Smooth muscle cell (in vitro differentiated cells): Measurements from ENCODE around the gene SPRED2. TPM values are rescaled to one million over a fixed set of nuclear protein-coding genes. Genes with fewer than 3 reads are reported as not detected.

Source experiments
- DNase-seq: peaks from one replicate; lab custom pipeline; 2025; ENCODE audit not compliant: unreplicated experiment; lab: John Stamatoyannopoulos, UW
- H2AFZ ChIP-seq: fragments of 200-600 bp; sonication (generic); 2 replicates; pipeline ENCODE4 v1.6.0; 2016; ENCODE audit warnings: antibody characterized with exemption, low read depth, mild to moderate bottlenecking
- H3F3A ChIP-seq: fragments of 200-600 bp; sonication (generic); 2 replicates; pipeline ENCODE4 v1.6.0; 2017; ENCODE audit warnings: antibody characterized with exemption, low read depth
- H3K27ac ChIP-seq: fragments of 200-600 bp; sonication (generic); 2 replicates; pipeline ENCODE4 v1.5.1; 2016; ENCODE audit warnings: low read depth, mild to moderate bottlenecking
- H3K27me3 ChIP-seq: fragments of 200-600 bp; sonication (generic); 2 replicates; pipeline ENCODE4 v1.6.1; 2016; ENCODE audit warnings: low read depth, mild to moderate bottlenecking
- H3K36me3 ChIP-seq: fragments of 200-600 bp; sonication (generic); 2 replicates; pipeline ENCODE4 v1.5.1; 2016; ENCODE audit warnings: low read depth
- H3K4me1 ChIP-seq: fragments of 200-600 bp; sonication (generic); 2 replicates; pipeline ENCODE4 v1.5.1; 2016; ENCODE audit warnings: low read depth
- H3K4me2 ChIP-seq: fragments of 200-600 bp; sonication (generic); 2 replicates; pipeline ENCODE4 v1.6.0; 2016; ENCODE audit warnings: mild to moderate bottlenecking
- H3K4me3 ChIP-seq: fragments of 200-600 bp; sonication (generic); 2 replicates; pipeline ENCODE4 v1.5.1; 2016; ENCODE audit warnings: mild to moderate bottlenecking
- H3K79me2 ChIP-seq: fragments of 200-600 bp; sonication (generic); 2 replicates; pipeline ENCODE4 v1.6.0; 2016; ENCODE audit warnings: low read depth, mild to moderate bottlenecking
- H3K9ac ChIP-seq: fragments of 200-600 bp; sonication (generic); 2 replicates; pipeline ENCODE4 v1.6.0; 2016; ENCODE audit warnings: low read depth
- H3K9me3 ChIP-seq: fragments of 200-600 bp; sonication (generic); replicated peaks from 2 replicates; pipeline ENCODE4 v1.5.1; 2016; ENCODE audit warnings: low read depth
- H4K20me1 ChIP-seq: fragments of 200-600 bp; sonication (generic); 2 replicates; pipeline ENCODE4 v1.6.0; 2016; ENCODE audit warnings: low read depth
- CTCF ChIP-seq: fragments of 200-600 bp; sonication (generic); IDR thresholded peaks from 2 replicates; pipeline ENCODE4 v1.5.1; 2017; ENCODE audit warnings: borderline replicate concordance, mild to moderate bottlenecking, antibody characterized with exemption; ENCODE audit not compliant: insufficient read depth, poor library complexity, severe bottlenecking
- WGBS: methylation state at CpG from one replicate; pipeline ENCODE4 v1.1.7; 2016; ENCODE audit warnings: low lambda C conversion rate; 5-methylcytosine and 5-hydroxymethylcytosine counted together
- polyA plus RNA-seq: library from polyadenylated mRNA; unstranded; fragments of >200 nt; fragmentation: Nextera tagmentation; extraction: Ambion mirVana; gene quantifications from 2 replicates; pipeline ENCODE4 v1.2.1, GENCODE V29; 2016
- total RNA-seq: library from RNA; depleted of rRNA; stranded (reverse); fragments of >200 nt; gene quantifications from 2 replicates; pipeline ENCODE4 v1.2.3, GENCODE V29; 2014

The SPRED2 gene
- total and polyA plus RNA-seq, 2 experiments from 2014 or later: 18.3 to 23.7 TPM

DNA sequence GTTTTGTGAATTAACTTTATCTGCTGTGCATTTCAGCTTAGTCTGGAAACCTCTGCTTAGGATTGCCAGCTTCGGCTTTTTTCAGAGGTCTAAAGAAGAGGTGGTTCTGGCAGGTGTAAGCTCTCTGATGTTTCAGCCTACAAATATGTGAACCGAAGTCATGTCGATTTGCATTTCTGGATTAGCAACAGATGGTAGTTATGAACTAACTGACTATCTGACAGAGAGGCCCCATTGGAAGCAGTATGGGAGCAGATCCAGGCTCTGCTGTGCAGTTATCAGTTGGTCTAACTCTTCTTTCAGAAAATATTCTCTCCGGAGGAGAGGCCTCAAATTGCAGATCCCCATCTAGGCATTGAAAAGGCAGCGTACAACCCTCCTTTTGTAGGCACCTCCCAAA, 32.7 kb upstream of the SPRED2 start:
- H3K27ac ChIP-seq: no peak overlapping the region
- no peak for DNase-seq
- H3K4me2 ChIP-seq: no peak overlapping the region
- H3K27me3 ChIP-seq: no peaks in the 10 kb centered on the region
- no peaks in the 10 kb centered on the region for H3K9me3 ChIP-seq
- no peaks in the 10 kb centered on the region for H3F3A ChIP-seq
- H3K36me3 ChIP-seq: no peaks in the 10 kb centered on the region
- no peaks in the 10 kb centered on the region for H3K79me2 ChIP-seq
- H3K4me1 ChIP-seq: peaks cover 5% of the 10 kb centered on the region
- H3K9ac ChIP-seq: no peak overlapping the region
- no peak for TF ChIP-seq CTCF
- H2AFZ ChIP-seq: no peak overlapping the region
- no peaks in the 10 kb centered on the region for H4K20me1 ChIP-seq
- H3K4me3 ChIP-seq: no peak overlapping the region
- WGBS: 64% methylated on average over 5 of the region's 5 CpGs

- Histone ChIP-seq H3K4me1 (peaks cover 5% of the 10 kb centered on the region), H2AFZ (no peak overlapping the region), H3K79me2 (no peaks in the 10 kb centered on the region), H3K9me3 (no peaks in the 10 kb centered on the region), H3K4me2 (no peak overlapping the region), H3K27me3 (no peaks in the 10 kb centered on the region), H3F3A (no peaks in the 10 kb centered on the region), H3K9ac (no peak overlapping the region), H3K27ac (no peak overlapping the region), H4K20me1 (no peaks in the 10 kb centered on the region), H3K4me3 (no peak overlapping the region), H3K36me3 (no peaks in the 10 kb centered on the region)
- no peak for TF ChIP-seq CTCF
- no peak for DNase-seq
- WGBS: 54% methylated on average over 3 of the region's 3 CpGs
Observed at GRCh38 chr2:65464604-65465003, 32.2 kb upstream of the SPRED2 start.

DNA sequence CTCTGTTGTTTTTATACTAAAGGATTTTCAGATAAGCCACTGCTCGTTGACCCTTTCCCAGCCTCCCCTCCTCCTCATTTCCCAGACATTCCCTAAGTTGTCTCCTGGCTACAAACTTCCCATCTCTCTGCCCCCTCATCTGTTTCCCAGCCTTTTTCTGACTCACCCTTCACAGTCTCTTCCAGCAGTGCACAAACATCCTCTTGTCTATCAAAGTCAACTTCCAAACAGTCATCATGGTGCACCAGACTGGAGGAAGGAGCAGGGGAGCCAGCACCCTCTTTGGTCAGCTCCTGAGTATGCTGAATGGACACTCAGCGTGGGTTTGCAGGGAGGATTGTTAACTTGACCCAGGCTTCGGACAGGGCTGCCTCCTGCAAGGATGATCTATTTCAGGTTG, 26.6 kb upstream of the SPRED2 start:
- Histone ChIP-seq H3K4me1 (peaks cover 9% of the 10 kb centered on the region), H3K79me2 (no peaks in the 10 kb centered on the region), H2AFZ (no peak overlapping the region), H3K27ac (peak overlapping the region; percentile 58), H3K27me3 (no peaks in the 10 kb centered on the region), H3K4me3 (no peak overlapping the region), H3K9me3 (no peaks in the 10 kb centered on the region), H4K20me1 (no peaks in the 10 kb centered on the region), H3K36me3 (no peaks in the 10 kb centered on the region), H3K4me2 (peak overlapping the region; percentile 53), H3K9ac (no peak overlapping the region), H3F3A (peaks cover 10% of the 10 kb centered on the region)
- WGBS: 33% methylated on average over 3 of the region's 3 CpGs
- DNase-seq: no peak
- TF ChIP-seq CTCF: no peak

DNA sequence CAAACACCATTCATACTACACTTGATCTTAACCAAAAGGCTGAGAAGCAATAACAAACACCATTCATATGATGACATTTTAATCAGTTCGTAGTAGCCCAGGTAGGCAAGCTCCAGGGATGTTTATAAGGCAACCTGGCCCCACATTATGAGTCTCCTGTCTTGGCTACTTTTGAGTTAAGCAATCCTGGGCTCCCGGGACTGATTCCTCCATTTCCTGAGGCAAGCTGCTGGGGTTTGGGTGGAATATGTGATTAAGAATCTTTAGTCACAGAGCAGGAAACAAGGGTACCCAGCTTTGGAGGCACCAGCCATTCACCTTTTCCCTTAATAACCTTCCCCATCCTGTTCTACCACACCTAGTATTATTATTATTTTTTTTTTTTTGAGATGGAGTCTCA, 24.5 kb upstream of the SPRED2 start:
- Histone ChIP-seq H3F3A (peaks cover 10% of the 10 kb centered on the region), H3K36me3 (no peaks in the 10 kb centered on the region), H2AFZ (no peak overlapping the region), H3K79me2 (no peaks in the 10 kb centered on the region), H3K4me3 (no peak overlapping the region), H3K9me3 (no peaks in the 10 kb centered on the region), H3K27me3 (no peaks in the 10 kb centered on the region), H3K4me1 (peaks cover 9% of the 10 kb centered on the region), H3K27ac (peak overlapping the region; percentile 39), H3K4me2 (no peak overlapping the region), H4K20me1 (no peaks in the 10 kb centered on the region), H3K9ac (no peak overlapping the region)
- TF ChIP-seq CTCF: no peak
- 71% methylated on average over 2 of the region's 2 CpGs for WGBS
- DNase-seq: no peak
